Measurements from ENCODE around the gene ADPRM.
"Not testable (repeated sequence)": the region's sequence is repeated elsewhere in the genome, so short reads cannot be mapped to it uniquely, and the experiment has no call there.

ADPRM gene

DNA sequence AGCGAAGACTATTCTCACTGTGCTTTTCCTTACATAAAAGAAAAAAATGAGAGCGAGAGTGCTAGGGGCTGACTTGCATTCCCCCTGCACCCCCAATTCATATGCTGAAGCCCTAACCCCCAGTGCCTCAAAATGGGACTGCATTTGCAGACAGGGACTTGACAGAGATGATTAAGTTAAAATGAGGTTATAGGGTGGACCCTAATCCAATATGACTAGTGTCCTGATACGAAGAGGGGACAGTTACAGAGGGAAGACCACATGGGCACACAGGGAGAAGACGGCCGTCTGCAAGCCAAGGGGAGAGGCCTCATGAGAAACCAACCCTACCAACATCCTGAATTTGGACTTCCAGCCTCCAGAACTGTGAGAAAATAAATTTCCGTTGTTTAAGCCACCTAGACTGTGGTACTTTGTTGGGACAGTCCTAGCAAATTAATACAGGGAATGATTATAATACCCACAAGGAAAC is 34.0 kb downstream of the ADPRM start:
- no peak overlapping the region for H3K4me3 ChIP-seq (ENCODE audit: low read depth, low read length)
- no peak for TF ChIP-seq CTCF (IDR thresholded peaks at IDR 0.05; ENCODE audit: borderline replicate concordance, insufficient read depth, low read depth, low read length)

GRCh38 chr17:10732121-10732520 is 34.7 kb downstream of the ADPRM start:
- H3K4me3 ChIP-seq (ENCODE audit: low read depth, low read length): not testable (repeated sequence)

- no peak overlapping the region for H3K4me3 ChIP-seq (ENCODE audit: low read depth, low read length)
- no peak for TF ChIP-seq CTCF (IDR thresholded peaks at IDR 0.05; ENCODE audit: borderline replicate concordance, insufficient read depth, low read depth, low read length)
Measured at GRCh38 chr17:10733666-10734065, 36.3 kb downstream of the ADPRM start.

DNA sequence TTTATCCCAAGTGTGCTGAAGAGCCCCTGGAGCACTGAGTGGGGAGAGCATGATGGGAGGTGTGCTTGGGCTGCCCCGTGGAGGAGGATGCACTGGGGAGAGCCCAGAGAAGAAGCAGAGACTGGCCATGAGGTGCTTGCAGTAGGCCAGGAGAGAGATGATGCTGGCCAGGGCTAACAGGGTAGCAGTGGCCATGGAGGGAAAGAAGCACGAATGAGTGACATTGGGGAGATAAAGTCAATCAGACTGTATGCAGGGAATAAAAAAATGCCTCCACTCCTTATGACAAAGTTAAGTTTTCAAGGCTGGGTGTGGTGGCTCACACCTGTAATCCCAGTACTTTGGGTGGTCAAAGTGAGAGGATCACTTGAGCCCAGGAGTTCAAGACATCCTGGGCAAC is 37.9 kb downstream of the ADPRM start:
- no peak for TF ChIP-seq CTCF (IDR thresholded peaks at IDR 0.05; ENCODE audit: borderline replicate concordance, insufficient read depth, low read depth, low read length)
- H3K4me3 ChIP-seq (ENCODE audit: low read depth, low read length): no peak overlapping the region

DNA sequence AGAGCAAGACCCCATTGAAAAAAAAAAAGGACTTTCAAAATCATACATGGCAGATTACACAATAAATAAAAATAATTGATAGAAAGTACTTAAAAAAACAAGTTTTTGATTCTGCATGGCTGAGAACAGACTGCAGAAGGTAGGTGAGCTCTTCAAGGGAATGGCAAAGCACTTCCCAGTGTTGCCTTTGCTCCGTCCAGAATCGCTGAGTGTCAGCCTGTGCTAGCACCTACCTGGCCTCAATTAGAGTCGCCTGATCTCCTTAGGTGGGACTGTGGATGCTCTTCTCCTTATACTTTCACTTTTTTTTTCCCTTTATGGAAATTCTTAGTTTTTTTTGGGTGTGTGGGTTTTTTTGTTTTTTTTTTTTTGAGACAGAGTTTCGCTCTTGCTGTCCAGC is 38.4 kb downstream of the ADPRM start:
- no peak for TF ChIP-seq CTCF (IDR thresholded peaks at IDR 0.05; ENCODE audit: borderline replicate concordance, insufficient read depth, low read depth, low read length)
- H3K4me3 ChIP-seq (ENCODE audit: low read depth, low read length): no peak overlapping the region

GRCh38 chr17:10737168-10737622 is 39.8 kb downstream of the ADPRM start:
- H3K4me3 ChIP-seq (ENCODE audit: low read depth, low read length): no peak overlapping the region
- TF ChIP-seq CTCF (IDR thresholded peaks at IDR 0.05; ENCODE audit: borderline replicate concordance, insufficient read depth, low read depth, low read length): peak; percentile 67; the same call in 1 of the 2 replicates

GRCh38 chr17:10737736-10738135 is 40.3 kb downstream of the ADPRM start:
- no peak overlapping the region for H3K4me3 ChIP-seq (ENCODE audit: low read depth, low read length)
- no peak for TF ChIP-seq CTCF (IDR thresholded peaks at IDR 0.05; ENCODE audit: borderline replicate concordance, insufficient read depth, low read depth, low read length)

All from GM12875 (cell line).